MG63 (cell line): ENCODE results near the gene ATXN2. TPM values are rescaled to one million over a fixed set of nuclear protein-coding genes. Genes with fewer than 3 reads are reported as not detected.

Experiments
- DNase-seq: peaks from one replicate; pipeline ENCODE4 v3.0.0-alpha.2; 2020
- H3K27me3 ChIP-seq: fragments of 250-450 bp; sonication (Bioruptor Pico); 2 replicates; pipeline ENCODE4 v1.5.1; 2020; ENCODE audit warnings: mild to moderate bottlenecking, moderate library complexity
- H3K36me3 ChIP-seq: fragments of 250-450 bp; sonication (Bioruptor Pico); 2 replicates; pipeline ENCODE4 v1.5.1; 2020; ENCODE audit warnings: mild to moderate bottlenecking, moderate library complexity
- H3K4me3 ChIP-seq: fragments of 250-450 bp; sonication (Bioruptor Pico); 2 replicates; pipeline ENCODE4 v1.5.1; 2020; ENCODE audit warnings: mild to moderate bottlenecking, moderate library complexity
- H3K9me3 ChIP-seq: fragments of 250-450 bp; sonication (Bioruptor Pico); 2 replicates; pipeline ENCODE4 v1.5.1; 2020; ENCODE audit warnings: mild to moderate bottlenecking, moderate library complexity
- total RNA-seq: library from RNA; depleted of rRNA; stranded (reverse); fragments of >200 nt; shearing (Covaris generic); gene quantifications from 2 replicates; pipeline ENCODE4 v1.2.3, GENCODE V29; 2014; ENCODE audit warnings: low replicate concordance

ATXN2 gene
- total RNA-seq, 1 experiment from 2014 or later = 6.9 TPM

GRCh38 chr12:111454716-111455447, 144.2 kb downstream of the ATXN2 start:
- Histone ChIP-seq H3K9me3 (no peaks in the 10 kb centered on the region), H3K36me3 (peaks cover 82% of the 10 kb centered on the region), H3K27me3 (no peaks in the 10 kb centered on the region), H3K4me3 (no peak overlapping the region)
- no peak for DNase-seq

- Histone ChIP-seq H3K36me3 (peaks cover 80% of the 10 kb centered on the region), H3K27me3 (no peaks in the 10 kb centered on the region), H3K4me3 (no peak overlapping the region), H3K9me3 (no peaks in the 10 kb centered on the region)
- no peak for DNase-seq
Observed at GRCh38 chr12:111454311-111454710, 144.8 kb downstream of the ATXN2 start.

- Histone ChIP-seq H3K9me3 (no peaks in the 10 kb centered on the region), H3K27me3 (no peaks in the 10 kb centered on the region), H3K4me3 (no peak overlapping the region), H3K36me3 (peaks cover 81% of the 10 kb centered on the region)
- DNase-seq = no peak
Observed at GRCh38 chr12:111453071-111453989, 145.8 kb downstream of the ATXN2 start.

GRCh38 chr12:111451649-111452129, 147.4 kb downstream of the ATXN2 start:
- H3K9me3 ChIP-seq = no peaks in the 10 kb centered on the region
- no peak overlapping the region for H3K4me3 ChIP-seq
- no peaks in the 10 kb centered on the region for H3K27me3 ChIP-seq
- H3K36me3 ChIP-seq = peaks cover 85% of the 10 kb centered on the region
- no peak for DNase-seq

GRCh38 chr12:111451232-111451631, 147.9 kb downstream of the ATXN2 start:
- H3K36me3 ChIP-seq = peaks cover 87% of the 10 kb centered on the region
- H3K9me3 ChIP-seq = no peaks in the 10 kb centered on the region
- H3K4me3 ChIP-seq = no peak overlapping the region
- no peaks in the 10 kb centered on the region for H3K27me3 ChIP-seq
- DNase-seq = no peak

- H3K4me3 ChIP-seq = no peak overlapping the region
- no peak for DNase-seq
- no peaks in the 10 kb centered on the region for H3K27me3 ChIP-seq
- H3K36me3 ChIP-seq = peaks cover 87% of the 10 kb centered on the region
- no peaks in the 10 kb centered on the region for H3K9me3 ChIP-seq
Observed at GRCh38 chr12:111450676-111451075, 148.4 kb downstream of the ATXN2 start.

GRCh38 chr12:111448846-111449790, 150.0 kb downstream of the ATXN2 start:
- no peak overlapping the region for H3K4me3 ChIP-seq
- H3K27me3 ChIP-seq = no peaks in the 10 kb centered on the region
- H3K9me3 ChIP-seq = no peaks in the 10 kb centered on the region
- no peak for DNase-seq
- H3K36me3 ChIP-seq = peaks cover 81% of the 10 kb centered on the region

GRCh38 chr12:111448266-111448830, 150.8 kb downstream of the ATXN2 start:
- no peak overlapping the region for H3K4me3 ChIP-seq
- no peak for DNase-seq
- H3K9me3 ChIP-seq = no peaks in the 10 kb centered on the region
- no peaks in the 10 kb centered on the region for H3K27me3 ChIP-seq
- H3K36me3 ChIP-seq = peaks cover 83% of the 10 kb centered on the region

- Histone ChIP-seq H3K36me3 (peaks cover 82% of the 10 kb centered on the region), H3K27me3 (no peaks in the 10 kb centered on the region), H3K9me3 (no peaks in the 10 kb centered on the region), H3K4me3 (no peak overlapping the region)
- DNase-seq = no peak
Observed at GRCh38 chr12:111447571-111448265, 151.4 kb downstream of the ATXN2 start.

GRCh38 chr12:111446631-111447570, 152.2 kb downstream of the ATXN2 start:
- no peak overlapping the region for H3K4me3 ChIP-seq
- peaks cover 79% of the 10 kb centered on the region for H3K36me3 ChIP-seq
- H3K9me3 ChIP-seq = no peaks in the 10 kb centered on the region
- H3K27me3 ChIP-seq = no peaks in the 10 kb centered on the region
- no peak for DNase-seq

- DNase-seq = peak; percentile 50
- no peak overlapping the region for H3K4me3 ChIP-seq
- H3K9me3 ChIP-seq = no peaks in the 10 kb centered on the region
- H3K27me3 ChIP-seq = no peaks in the 10 kb centered on the region
- H3K36me3 ChIP-seq = peaks cover 69% of the 10 kb centered on the region
Observed at GRCh38 chr12:111445726-111446581, 153.2 kb downstream of the ATXN2 start.

GRCh38 chr12:111444925-111445725, 154.0 kb downstream of the ATXN2 start:
- no peaks in the 10 kb centered on the region for H3K9me3 ChIP-seq
- H3K36me3 ChIP-seq = peaks cover 61% of the 10 kb centered on the region
- no peaks in the 10 kb centered on the region for H3K27me3 ChIP-seq
- no peak overlapping the region for H3K4me3 ChIP-seq
- DNase-seq = no peak

- Histone ChIP-seq H3K27me3 (no peaks in the 10 kb centered on the region), H3K4me3 (no peak overlapping the region), H3K9me3 (no peaks in the 10 kb centered on the region), H3K36me3 (peaks cover 59% of the 10 kb centered on the region)
- no peak for DNase-seq
Observed at GRCh38 chr12:111444314-111444924, 154.7 kb downstream of the ATXN2 start.
